Large intestine (tissue), 12 donors: ENCODE results near the gene PSMD5. TPM values are rescaled to one million over a fixed set of nuclear protein-coding genes. Genes with fewer than 3 reads are reported as not detected.

Experiments
- DNase-seq, 2 donors: peaks; one replicate each; pipeline versions ENCODE4 v3.0.0 to v3.0.0-alpha.2; 2013
- H3K27ac ChIP-seq: one replicate; pipeline ENCODE4 v1.5.1; 2013; ENCODE audit warnings: low read length
- H3K27me3 ChIP-seq: 2 replicates; pipeline ENCODE4 v1.6.1; 2013; ENCODE audit warnings: low read length; ENCODE audit not compliant: control insufficient read depth, insufficient read depth
- H3K36me3 ChIP-seq: 2 replicates; pipeline ENCODE4 v1.6.1; 2013; ENCODE audit warnings: low read length; ENCODE audit not compliant: control insufficient read depth, insufficient read depth
- H3K4me1 ChIP-seq: one replicate; pipeline ENCODE4 v1.6.1; 2013; ENCODE audit warnings: low read length; ENCODE audit not compliant: control insufficient read depth, insufficient read depth
- H3K4me3 ChIP-seq: one replicate; pipeline ENCODE4 v1.5.1; 2013; ENCODE audit warnings: low read length
- H3K9me3 ChIP-seq: one replicate; pipeline ENCODE4 v1.6.1; 2013; ENCODE audit warnings: mild to moderate bottlenecking, low read depth, low read length, moderate library complexity; ENCODE audit not compliant: control insufficient read depth
- WGBS: methylation state at CpG from one replicate; pipeline ENCODE4 v1.1.5; 2013; ENCODE audit warnings: low lambda C conversion rate; ENCODE audit not compliant: insufficient coverage; 5-methylcytosine and 5-hydroxymethylcytosine counted together
- long read RNA-seq, 11 donors: transcript quantifications; one replicate each; lab custom pipeline, GENCODE V29; 2026
- polyA plus RNA-seq: library from polyadenylated mRNA; unstranded; fragments of 120-200 nt; gene quantifications from one replicate; pipeline ENCODE4 v1.2.1, GENCODE V29; 2013

Gene PSMD5
- 29.1 TPM for polyA plus RNA-seq
- long read RNA-seq, donor 1, partial matches to known transcripts, result 0 of 3 reads
- long read RNA-seq, donor 1, other reads (novel, unspliced or antisense), result 0 of 3 reads
- long read RNA-seq, donor 2, partial matches to known transcripts, result 0 of 4 reads
- long read RNA-seq, donor 2, other reads (novel, unspliced or antisense), result 0 of 4 reads
- long read RNA-seq, donor 3, result 0 reads
- long read RNA-seq, donor 4, partial matches to known transcripts, result 0 of 1 reads
- long read RNA-seq, donor 4, other reads (novel, unspliced or antisense), result 0 of 1 reads
- long read RNA-seq, donor 5, partial matches to known transcripts, result 0 of 2 reads
- long read RNA-seq, donor 5, other reads (novel, unspliced or antisense), result 0 of 2 reads
- long read RNA-seq, donor 6, partial matches to known transcripts, result 0 of 4 reads
- long read RNA-seq, donor 6, other reads (novel, unspliced or antisense), result 0 of 4 reads
- long read RNA-seq, donor 7, result 0 reads
- long read RNA-seq, donor 8, partial matches to known transcripts, result 0 of 7 reads
- long read RNA-seq, donor 8, other reads (novel, unspliced or antisense), result 0 of 7 reads
- long read RNA-seq, donor 9, transcript PSMD5-201 (10 exons, 3,443 nt), result major isoform, 7 of 7 reads
- long read RNA-seq, donor 9, partial matches to known transcripts, result 0 of 7 reads
- long read RNA-seq, donor 9, other reads (novel, unspliced or antisense), result 0 of 7 reads
- long read RNA-seq, donor 10, partial matches to known transcripts, result 5 of 11 reads
- long read RNA-seq, donor 10, other reads (novel, unspliced or antisense), result 0 of 11 reads
- long read RNA-seq, donor 11, transcript PSMD5-201 (10 exons, 3,443 nt), result major isoform, 5 of 6 reads
- long read RNA-seq, donor 11, partial matches to known transcripts, result 0 of 6 reads
- long read RNA-seq, donor 11, other reads (novel, unspliced or antisense), result 0 of 6 reads

GRCh38 chr9:120842685-120843485 is at the start of gene PSMD5:
Gene PSMD5 (minus strand): TSS chr9:120842922. CDS start chr9:120842909, 13 bp downstream.
- peak within 1 kb of the TSS; percentile 99 for H3K27ac ChIP-seq
- H3K4me1 ChIP-seq, result peaks cover 8% of the 10 kb centered on the region
- no CpG with 5 or more reads among the region's 62 CpGs for WGBS
- peak within 1 kb of the TSS; percentile 63 for H3K4me3 ChIP-seq
- H3K27me3 ChIP-seq, result no peaks in the 10 kb centered on the region
- H3K9me3 ChIP-seq, result no peaks in the 10 kb centered on the region
- peak; percentile 95 to 99 for DNase-seq
- H3K36me3 ChIP-seq, result peaks cover 27% of the 10 kb centered on the region

- Histone ChIP-seq H3K9me3 (no peaks in the 10 kb centered on the region), H3K27me3 (no peaks in the 10 kb centered on the region), H3K4me1 (peaks cover 48% of the 10 kb centered on the region), H3K36me3 (no peaks in the 10 kb centered on the region), H3K4me3 (no peak overlapping the region), H3K27ac (peak overlapping the region; percentile 92)
- 20% methylated on average over 1 of the region's 15 CpGs for WGBS
- no peak for DNase-seq
Observed at GRCh38 chr9:120891884-120892747, 49.4 kb upstream of the PSMD5 start.

- peak overlapping the region; percentile 92 for H3K27ac ChIP-seq
- no peak overlapping the region for H3K4me3 ChIP-seq
- H3K36me3 ChIP-seq, result no peaks in the 10 kb centered on the region
- DNase-seq, result peak in 1 of 2 donors; percentile 86
- H3K27me3 ChIP-seq, result no peaks in the 10 kb centered on the region
- H3K9me3 ChIP-seq, result no peaks in the 10 kb centered on the region
- WGBS, result no CpG with 5 or more reads among the region's 10 CpGs
- H3K4me1 ChIP-seq, result peaks cover 52% of the 10 kb centered on the region
Observed at GRCh38 chr9:120891245-120891883, 48.6 kb upstream of the PSMD5 start.

- H3K9me3 ChIP-seq, result no peaks in the 10 kb centered on the region
- H3K4me3 ChIP-seq, result no peak overlapping the region
- WGBS, result no CpG with 5 or more reads among the region's 14 CpGs
- H3K27ac ChIP-seq, result peak overlapping the region; percentile 92
- no peaks in the 10 kb centered on the region for H3K27me3 ChIP-seq
- H3K4me1 ChIP-seq, result peaks cover 60% of the 10 kb centered on the region
- no peaks in the 10 kb centered on the region for H3K36me3 ChIP-seq
- DNase-seq, result peak in 1 of 2 donors; percentile 73
Observed at GRCh38 chr9:120890320-120891244, 47.9 kb upstream of the PSMD5 start.

- no peak for DNase-seq
- Histone ChIP-seq H3K27ac (peak overlapping the region; percentile 92), H3K4me3 (no peak overlapping the region), H3K27me3 (no peaks in the 10 kb centered on the region), H3K36me3 (no peaks in the 10 kb centered on the region), H3K4me1 (peaks cover 61% of the 10 kb centered on the region), H3K9me3 (no peaks in the 10 kb centered on the region)
- WGBS, result no CpG with 5 or more reads among the region's 1 CpG
Observed at GRCh38 chr9:120889606-120890271, 47.0 kb upstream of the PSMD5 start.

- no peak for DNase-seq
- Histone ChIP-seq H3K4me1 (peaks cover 62% of the 10 kb centered on the region), H3K36me3 (no peaks in the 10 kb centered on the region), H3K27me3 (no peaks in the 10 kb centered on the region), H3K9me3 (no peaks in the 10 kb centered on the region), H3K4me3 (no peak overlapping the region), H3K27ac (no peak overlapping the region)
Observed at GRCh38 chr9:120888626-120889025, 45.9 kb upstream of the PSMD5 start.

- Histone ChIP-seq H3K27me3 (no peaks in the 10 kb centered on the region), H3K36me3 (no peaks in the 10 kb centered on the region), H3K4me3 (no peak overlapping the region), H3K4me1 (peaks cover 52% of the 10 kb centered on the region), H3K9me3 (no peaks in the 10 kb centered on the region), H3K27ac (peak overlapping the region; percentile 92)
- 100% methylated on average over 1 of the region's 8 CpGs for WGBS
- DNase-seq, result no peak
Observed at GRCh38 chr9:120886490-120886967, 43.8 kb upstream of the PSMD5 start.

- no peaks in the 10 kb centered on the region for H3K9me3 ChIP-seq
- H3K36me3 ChIP-seq, result no peaks in the 10 kb centered on the region
- DNase-seq, result no peak
- peak overlapping the region; percentile 92 for H3K27ac ChIP-seq
- no peak overlapping the region for H3K4me3 ChIP-seq
- WGBS, result no CpG with 5 or more reads among the region's 5 CpGs
- no peaks in the 10 kb centered on the region for H3K27me3 ChIP-seq
- H3K4me1 ChIP-seq, result peaks cover 46% of the 10 kb centered on the region
Observed at GRCh38 chr9:120885958-120886357, 43.2 kb upstream of the PSMD5 start.
